Gastroesophageal sphincter (tissue), 4 donors: ENCODE results near the gene MUC5B. TPM values are rescaled to one million over a fixed set of nuclear protein-coding genes. Genes with fewer than 3 reads are reported as not detected.

Experiments
- ATAC-seq: fragments of 150-250 bp; one replicate; pipeline ENCODE4 v1.9.1; 2016; ENCODE audit warnings: mild to moderate bottlenecking, moderate library complexity
- H3K27ac ChIP-seq, 4 donors: fragments of 200-600 bp; sonication (generic) in 3 of 4; 1 replicate in 3 of 4; 2 replicates in 1 of 4; pipeline ENCODE4 v1.5.1; 2016 to 2019
- H3K27me3 ChIP-seq: fragments of 200-600 bp; sonication (generic); one replicate; pipeline ENCODE4 v1.5.1; 2019
- H3K36me3 ChIP-seq, 2 donors: fragments of 200-600 bp; sonication (generic); one replicate each; pipeline ENCODE4 v1.5.1; 2019; ENCODE audit warnings: control low read depth in 1 of 2
- H3K4me1 ChIP-seq, 3 donors: fragments of 200-600 bp; sonication (generic); 1 replicate in 2 of 3; 2 replicates in 1 of 3; pipeline ENCODE4 v1.5.1; 2016 to 2019; ENCODE audit warnings: control low read depth in 2 of 3
- H3K4me3 ChIP-seq, 2 donors: fragments of 200-600 bp; sonication (generic); one replicate each; pipeline ENCODE4 v1.5.1; 2019; ENCODE audit warnings: mild to moderate bottlenecking in 1 of 2, moderate library complexity in 1 of 2
- H3K9me3 ChIP-seq, 3 donors: fragments of 200-600 bp; sonication (generic); one replicate each; pipeline ENCODE4 v1.5.1; 2017 to 2019; ENCODE audit warnings: control low read depth in 2 of 3
- CTCF ChIP-seq, 4 experiments: fragments of 200-600 bp in 2 of 4; fragments of 450-650 bp in 2 of 4; sonication (generic) in 1 of 4; IDR thresholded peaks; one replicate each; pipeline ENCODE4 v1.5.1; 2017 to 2019; ENCODE audit warnings: antibody characterized with exemption in 4 of 4, mild to moderate bottlenecking in 2 of 4, moderate library complexity in 2 of 4
- EP300 ChIP-seq: sonication (generic); formaldehyde crosslinking; IDR thresholded peaks from one replicate; pipeline ENCODE4 v1.6.1; 2017; ENCODE audit warnings: antibody characterized with exemption, mild to moderate bottlenecking
- POLR2A ChIP-seq, 2 donors: fragments of 450-650 bp; IDR thresholded peaks; one replicate each; pipeline ENCODE4 v1.6.1; 2017; ENCODE audit warnings: antibody characterized with exemption in 2 of 2, mild to moderate bottlenecking in 2 of 2, moderate library complexity in 1 of 2
- POLR2AphosphoS5 ChIP-seq: sonication (generic); formaldehyde crosslinking; IDR thresholded peaks from one replicate; pipeline ENCODE4 v1.6.1; 2017; ENCODE audit warnings: antibody characterized with exemption
- WGBS, 2 donors: methylation state at CpG; one replicate each; pipeline ENCODE4 v1.1.5; 2018; ENCODE audit warnings: low coverage in 1 of 2; 5-methylcytosine and 5-hydroxymethylcytosine counted together
- total RNA-seq, 4 donors: library from RNA; depleted of rRNA; stranded (reverse); fragments of >200 nt; gene quantifications; one replicate each; pipeline ENCODE4 v1.1.0, GENCODE V29; 2016

Gene MUC5B
- total RNA-seq, 4 donors from 2014 or later, result 0.13 to 199 (median 0.60) TPM

DNA sequence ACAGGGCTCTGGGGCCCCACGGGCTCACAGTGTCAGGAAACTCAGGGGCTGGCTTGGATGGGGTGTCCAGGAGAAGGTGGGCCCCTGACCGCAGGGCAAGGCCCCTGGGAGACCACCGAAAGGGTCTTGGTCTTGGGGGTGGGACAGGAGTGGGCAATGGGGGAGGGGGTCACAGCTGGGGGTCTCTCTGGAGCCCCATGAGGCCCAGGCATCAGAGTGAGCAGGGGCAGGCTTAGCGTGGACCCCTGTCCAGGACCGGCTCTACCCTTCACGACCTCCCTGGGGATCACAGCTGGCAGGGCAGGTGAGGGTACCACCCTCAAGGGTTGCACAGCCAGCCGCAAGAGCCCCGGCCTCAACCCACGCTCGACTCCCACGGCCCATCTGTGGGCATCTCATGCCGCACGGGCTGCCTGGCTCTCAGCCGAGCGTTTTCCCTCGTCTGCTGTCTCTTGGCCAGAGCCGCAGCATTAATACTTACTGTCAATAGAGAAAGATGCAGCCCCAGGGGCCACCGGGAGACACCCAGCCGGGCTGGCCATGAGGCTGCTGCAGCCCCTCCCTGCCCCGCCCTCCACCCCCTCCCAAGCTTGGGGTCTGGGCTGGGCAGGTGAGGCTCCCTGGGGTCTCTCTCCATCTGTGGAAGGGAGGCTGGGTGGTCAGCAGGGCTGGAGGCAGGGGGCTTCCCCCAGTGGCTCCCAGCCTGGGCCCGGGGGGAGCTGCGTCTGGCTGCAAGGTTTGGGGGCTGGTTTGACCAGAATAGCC lies 662 bp downstream of the MUC5B start:
- TF ChIP-seq CTCF (IDR thresholded peaks at IDR 0.05) (no peak), POLR2A (IDR thresholded peaks at IDR 0.05) (no peak), EP300 (no peak), POLR2AphosphoS5 (no peak)
- no peak overlapping the region for H3K27ac ChIP-seq
- H3K4me3 ChIP-seq, result no peak overlapping the region
- H3K9me3 ChIP-seq, result no peaks in the 10 kb centered on the region
- no peaks in the 10 kb centered on the region for H3K4me1 ChIP-seq
- no peaks in the 10 kb centered on the region for H3K36me3 ChIP-seq
- WGBS, 2 donors, result 40% methylated on average over 1 of the region's 22 CpGs; no CpG with 5 or more reads in 1 of the 2 donors
- no peak for ATAC-seq
- H3K27me3 ChIP-seq, result peaks cover 100% of the 10 kb centered on the region

- no peak overlapping the region for H3K4me3 ChIP-seq
- ATAC-seq, result no peak
- TF ChIP-seq CTCF (IDR thresholded peaks at IDR 0.05) (no peak), POLR2AphosphoS5 (no peak), POLR2A (IDR thresholded peaks at IDR 0.05) (no peak), EP300 (no peak)
- no peaks in the 10 kb centered on the region for H3K9me3 ChIP-seq
- no peak overlapping the region for H3K27ac ChIP-seq
- H3K27me3 ChIP-seq, result peaks cover 100% of the 10 kb centered on the region
- no peaks in the 10 kb centered on the region for H3K4me1 ChIP-seq
- no peaks in the 10 kb centered on the region for H3K36me3 ChIP-seq
- WGBS, 2 donors, result no CpG with 5 or more reads among the region's 7 CpGs
Measured at GRCh38 chr11:1224111-1224490, 1.2 kb downstream of the MUC5B start.

- Histone ChIP-seq H3K27me3 (peaks cover 100% of the 10 kb centered on the region), H3K36me3 (no peaks in the 10 kb centered on the region), H3K9me3 (no peaks in the 10 kb centered on the region), H3K4me3 (no peak overlapping the region), H3K4me1 (no peaks in the 10 kb centered on the region), H3K27ac (no peak overlapping the region)
- WGBS, 2 donors, result no CpG with 5 or more reads among the region's 27 CpGs
- TF ChIP-seq POLR2AphosphoS5 (no peak), EP300 (no peak), POLR2A (IDR thresholded peaks at IDR 0.05) (no peak), CTCF (IDR thresholded peaks at IDR 0.05) (no peak)
- ATAC-seq, result no peak
Measured at GRCh38 chr11:1224491-1225385, 1.9 kb downstream of the MUC5B start.

GRCh38 chr11:1225386-1226225 lies 2.7 kb downstream of the MUC5B start:
- H3K36me3 ChIP-seq, result no peaks in the 10 kb centered on the region
- no peak overlapping the region for H3K27ac ChIP-seq
- no peak for ATAC-seq
- H3K4me1 ChIP-seq, result no peaks in the 10 kb centered on the region
- TF ChIP-seq POLR2AphosphoS5 (no peak), EP300 (no peak), POLR2A (IDR thresholded peaks at IDR 0.05) (no peak)
- 59 to 86% methylated on average over 5 to 6 of the region's 29 CpGs for WGBS, 2 donors
- no peaks in the 10 kb centered on the region for H3K9me3 ChIP-seq
- peaks cover 100% of the 10 kb centered on the region for H3K27me3 ChIP-seq
- no peak overlapping the region for H3K4me3 ChIP-seq
